Mesenchymal stem cell (in vitro differentiated cells and primary cell): ENCODE results near the gene NOBOX.

Experiments
- DNase-seq: peaks from one replicate; pipeline ENCODE4 v3.0.0-alpha.2; 2013
- H2AFZ ChIP-seq: one replicate; pipeline ENCODE4 v1.6.1; 2013; ENCODE audit warnings: low read depth, mild to moderate bottlenecking, control low read depth, inconsistent platforms, low read length, moderate library complexity
- H2AK5ac ChIP-seq: 2 replicates; pipeline ENCODE4 v1.6.1; 2013; ENCODE audit warnings: low read length, moderate library complexity, mild to moderate bottlenecking, inconsistent platforms; ENCODE audit not compliant: severe bottlenecking
- H2BK120ac ChIP-seq: one replicate; pipeline ENCODE4 v1.6.1; 2013; ENCODE audit warnings: low read depth, mild to moderate bottlenecking, inconsistent platforms, low read length, moderate library complexity
- H2BK12ac ChIP-seq, 2 experiments: one replicate each; pipeline ENCODE4 v1.6.1; 2013; ENCODE audit warnings: inconsistent platforms in 2 of 2, low read length in 2 of 2, mild to moderate bottlenecking in 2 of 2, moderate library complexity in 2 of 2, control low read depth in 1 of 2
- H2BK15ac ChIP-seq: one replicate; pipeline ENCODE4 v1.6.1; 2013; ENCODE audit warnings: mild to moderate bottlenecking, low read depth, inconsistent platforms; ENCODE audit not compliant: poor library complexity, severe bottlenecking
- H2BK5ac ChIP-seq: 2 replicates; pipeline ENCODE4 v1.6.1; 2013; ENCODE audit warnings: low read depth, mild to moderate bottlenecking, low read length, control low read depth, inconsistent platforms; ENCODE audit not compliant: poor library complexity, severe bottlenecking
- H3K14ac ChIP-seq, 2 experiments: one replicate each; pipeline ENCODE4 v1.6.1; 2013; ENCODE audit warnings: inconsistent platforms in 2 of 2, low read length in 2 of 2, control low read depth in 1 of 2, mild to moderate bottlenecking in 1 of 2, moderate library complexity in 1 of 2
- H3K18ac ChIP-seq, 2 experiments: one replicate each; pipeline ENCODE4 v1.6.1; 2013; ENCODE audit warnings: inconsistent platforms in 2 of 2, low read length in 2 of 2, control low read depth in 1 of 2, low read depth in 1 of 2, mild to moderate bottlenecking in 1 of 2
- H3K23ac ChIP-seq, 2 experiments: one replicate each; pipeline ENCODE4 v1.6.1; 2013; ENCODE audit warnings: inconsistent platforms in 2 of 2, low read length in 2 of 2, mild to moderate bottlenecking in 2 of 2, moderate library complexity in 2 of 2, control low read depth in 1 of 2
- H3K27ac ChIP-seq: 2 replicates; pipeline ENCODE4 v1.5.1; 2013; ENCODE audit warnings: mild to moderate bottlenecking, moderate library complexity, low read length, control low read depth, inconsistent platforms; ENCODE audit not compliant: poor library complexity, severe bottlenecking
- H3K27me3 ChIP-seq, 2 experiments: 2 replicates each; pipeline versions ENCODE4 v1.6.1 to v1.7.0; 2013; ENCODE audit warnings: low read length in 2 of 2, mild to moderate bottlenecking in 2 of 2, moderate library complexity in 2 of 2, control low read depth in 1 of 2, inconsistent platforms in 1 of 2; ENCODE audit not compliant: control insufficient read depth in 1 of 2, insufficient read depth in 1 of 2
- H3K36me3 ChIP-seq, 2 experiments: 2 replicates each; pipeline versions ENCODE4 v1.6.1 to v1.7.0; 2013; ENCODE audit warnings: low read length in 2 of 2, control low read depth in 1 of 2, inconsistent platforms in 1 of 2, low read depth in 1 of 2, mild to moderate bottlenecking in 1 of 2; ENCODE audit not compliant: insufficient read depth in 2 of 2, control insufficient read depth in 1 of 2
- H3K4ac ChIP-seq, 2 experiments: one replicate each; pipeline ENCODE4 v1.6.1; 2013; ENCODE audit warnings: inconsistent platforms in 2 of 2, low read length in 2 of 2, mild to moderate bottlenecking in 2 of 2, moderate library complexity in 2 of 2, control low read depth in 1 of 2, low read depth in 1 of 2
- H3K4me1 ChIP-seq: 2 replicates; pipeline ENCODE4 v1.6.1; 2013; ENCODE audit warnings: low read depth, low read length, control low read depth; ENCODE audit not compliant: control insufficient read depth, insufficient read depth
- H3K4me2 ChIP-seq: 2 replicates; pipeline ENCODE4 v1.6.1; 2013; ENCODE audit warnings: low read length, mild to moderate bottlenecking, inconsistent platforms; ENCODE audit not compliant: poor library complexity, severe bottlenecking
- H3K4me3 ChIP-seq, 2 experiments: 2 replicates each; pipeline versions ENCODE4 v1.5.1 to v1.7.0; 2013; ENCODE audit warnings: low read length in 2 of 2, mild to moderate bottlenecking in 2 of 2, control low read depth in 1 of 2, low read depth in 1 of 2; ENCODE audit not compliant: insufficient read depth in 1 of 2
- H3K79me1 ChIP-seq: replicated peaks from 2 replicates; pipeline ENCODE4 v1.6.1; 2013; ENCODE audit warnings: mild to moderate bottlenecking, control low read depth, low read length, inconsistent platforms; ENCODE audit not compliant: poor library complexity, severe bottlenecking
- H3K9ac ChIP-seq: 2 replicates; pipeline ENCODE4 v1.7.0; 2013; ENCODE audit warnings: mild to moderate bottlenecking, low read length, moderate library complexity
- H3K9me3 ChIP-seq: 2 replicates; pipeline ENCODE4 v1.7.0; 2013; ENCODE audit warnings: mild to moderate bottlenecking, low read length; ENCODE audit not compliant: control insufficient read depth
- H4K8ac ChIP-seq: one replicate; pipeline ENCODE4 v1.6.1; 2013; ENCODE audit warnings: inconsistent platforms, mild to moderate bottlenecking, low read length, moderate library complexity
- H4K91ac ChIP-seq: one replicate; pipeline ENCODE4 v1.6.1; 2013; ENCODE audit warnings: mild to moderate bottlenecking, low read length, inconsistent platforms
- WGBS: methylation state at CpG from one replicate; pipeline ENCODE4 v1.1.7; 2013; ENCODE audit warnings: mixed read lengths; 5-methylcytosine and 5-hydroxymethylcytosine counted together

The NOBOX gene

DNA sequence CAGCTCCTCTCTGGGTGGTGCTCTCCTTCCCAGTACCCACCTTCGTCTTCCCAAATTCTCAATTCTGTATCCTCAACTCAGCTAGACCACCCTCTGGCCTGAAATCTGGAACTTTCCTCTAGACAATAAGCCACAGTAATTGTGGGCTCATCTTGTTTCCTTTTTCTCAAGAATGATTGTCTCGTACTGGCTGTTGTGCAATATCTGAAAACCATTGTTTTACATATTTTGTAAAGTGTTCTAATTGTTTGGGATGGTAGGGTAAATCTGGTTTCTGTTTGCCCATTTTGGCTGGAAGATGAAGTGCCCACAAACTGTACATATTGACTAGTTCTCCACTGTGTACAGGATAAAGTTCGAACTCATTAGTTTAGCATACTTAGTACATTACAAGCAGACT lies 11.3 kb upstream of the NOBOX start:
- Histone ChIP-seq H3K36me3 (no peaks in the 10 kb centered on the region), H2BK15ac (no peak overlapping the region), H3K4me1 (no peaks in the 10 kb centered on the region), H4K8ac (no peak overlapping the region), H4K91ac (no peak overlapping the region), H3K14ac (no peak overlapping the region), H3K27me3 (peaks cover 9 to 16% of the 10 kb centered on the region in 2 experiments), H3K4ac (no peak overlapping the region), H2AK5ac (no peak overlapping the region), H3K23ac (no peak overlapping the region), H2AFZ (no peak overlapping the region), H3K79me1 (no peaks in the 10 kb centered on the region), H2BK5ac (no peak overlapping the region), H3K9ac (no peak overlapping the region), H3K18ac (no peak overlapping the region), H3K9me3 (no peaks in the 10 kb centered on the region), H3K4me2 (no peak overlapping the region), H2BK12ac (no peak overlapping the region), H2BK120ac (no peak overlapping the region), H3K27ac (no peak overlapping the region), H3K4me3 (no peak overlapping the region)
- WGBS, result 71% methylated on average over 3 of the region's 3 CpGs
- DNase-seq, result no peak

GRCh38 chr7:144410441-144410840 lies 6.9 kb upstream of the NOBOX start:
- H3K9me3 ChIP-seq, result no peaks in the 10 kb centered on the region
- no peak overlapping the region for H3K27ac ChIP-seq
- no peak overlapping the region for H4K91ac ChIP-seq
- no peak overlapping the region for H4K8ac ChIP-seq
- no peak overlapping the region for H3K4ac ChIP-seq
- H3K4me3 ChIP-seq, result no peak overlapping the region
- no peak overlapping the region for H3K9ac ChIP-seq
- no peak for DNase-seq
- H2BK12ac ChIP-seq, result no peak overlapping the region
- H3K36me3 ChIP-seq, result no peaks in the 10 kb centered on the region
- no peak overlapping the region for H2AK5ac ChIP-seq
- H3K18ac ChIP-seq, result no peak overlapping the region
- no peak overlapping the region for H2BK120ac ChIP-seq
- 46% methylated on average over 4 of the region's 4 CpGs for WGBS
- no peak overlapping the region for H3K4me2 ChIP-seq
- no peak overlapping the region for H2BK15ac ChIP-seq
- H3K79me1 ChIP-seq, result no peaks in the 10 kb centered on the region
- H2BK5ac ChIP-seq, result no peak overlapping the region
- no peak overlapping the region for H3K14ac ChIP-seq
- H3K4me1 ChIP-seq, result peaks cover 3% of the 10 kb centered on the region
- no peak overlapping the region for H2AFZ ChIP-seq
- peaks cover 12% of the 10 kb centered on the region in 2 experiments for H3K27me3 ChIP-seq
- no peak overlapping the region for H3K23ac ChIP-seq

- H3K4ac ChIP-seq, result no peak overlapping the region
- no peak overlapping the region for H3K4me3 ChIP-seq
- no peak for DNase-seq
- peaks cover 6% of the 10 kb centered on the region for H3K4me1 ChIP-seq
- no peaks in the 10 kb centered on the region for H3K79me1 ChIP-seq
- peaks cover 12% of the 10 kb centered on the region in 2 experiments for H3K27me3 ChIP-seq
- H4K8ac ChIP-seq, result no peak overlapping the region
- no peak overlapping the region for H2BK120ac ChIP-seq
- no peak overlapping the region for H3K9ac ChIP-seq
- H3K9me3 ChIP-seq, result no peaks in the 10 kb centered on the region
- H3K36me3 ChIP-seq, result no peaks in the 10 kb centered on the region
- no peak overlapping the region for H3K4me2 ChIP-seq
- H2AK5ac ChIP-seq, result no peak overlapping the region
- no peak overlapping the region for H2BK5ac ChIP-seq
- no peak overlapping the region for H3K14ac ChIP-seq
- no peak overlapping the region for H4K91ac ChIP-seq
- H3K27ac ChIP-seq, result no peak overlapping the region
- H3K18ac ChIP-seq, result no peak overlapping the region
- H2BK12ac ChIP-seq, result no peak overlapping the region
- 71% methylated on average over 2 of the region's 3 CpGs for WGBS
- H2BK15ac ChIP-seq, result no peak overlapping the region
- H3K23ac ChIP-seq, result no peak overlapping the region
- no peak overlapping the region for H2AFZ ChIP-seq
Observed at GRCh38 chr7:144408121-144408520, 4.6 kb upstream of the NOBOX start.

DNA sequence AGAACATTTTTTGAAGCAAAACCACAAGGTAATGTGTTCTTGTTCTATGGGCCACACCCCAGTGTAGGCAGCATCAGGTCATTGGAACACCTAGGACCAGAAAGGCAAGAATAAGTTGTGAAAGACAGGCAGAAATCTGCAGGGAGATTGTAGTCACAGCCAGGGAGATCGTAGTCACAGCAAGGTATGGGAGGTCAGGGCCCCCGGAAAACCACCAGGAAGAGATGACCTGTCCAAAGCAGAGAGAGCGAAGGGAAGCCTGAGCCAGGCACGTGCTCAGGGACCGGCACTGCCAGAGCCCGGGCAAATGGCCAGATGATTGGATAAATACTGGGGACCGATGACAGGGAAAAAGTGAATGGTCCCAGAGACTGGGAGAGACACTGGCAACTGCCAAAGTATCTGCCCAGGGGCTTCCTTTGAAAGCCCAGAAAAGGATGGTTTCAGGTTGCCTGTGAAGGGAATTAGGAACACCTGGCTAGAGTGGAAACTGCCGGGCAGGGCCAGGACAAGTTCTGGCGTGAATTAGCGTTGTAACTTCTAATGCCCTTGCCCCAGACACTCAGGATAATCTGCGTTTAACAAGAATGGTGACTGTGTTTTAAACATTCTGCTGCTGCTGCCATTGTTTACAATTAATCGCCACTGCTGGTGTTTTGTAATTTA lies 3.9 kb upstream of the NOBOX start:
- H2BK120ac ChIP-seq, result no peak overlapping the region
- no peaks in the 10 kb centered on the region for H3K36me3 ChIP-seq
- H2AFZ ChIP-seq, result no peak overlapping the region
- H2BK5ac ChIP-seq, result no peak overlapping the region
- no peak overlapping the region for H2BK12ac ChIP-seq
- DNase-seq, result no peak
- H3K4ac ChIP-seq, result no peak overlapping the region
- H3K4me1 ChIP-seq, result peaks cover 6% of the 10 kb centered on the region
- H2AK5ac ChIP-seq, result no peak overlapping the region
- no peak overlapping the region for H3K14ac ChIP-seq
- H3K4me2 ChIP-seq, result no peak overlapping the region
- no peaks in the 10 kb centered on the region for H3K79me1 ChIP-seq
- no peak overlapping the region for H4K91ac ChIP-seq
- WGBS, result 67% methylated on average over 11 of the region's 12 CpGs
- H3K27ac ChIP-seq, result no peak overlapping the region
- no peak overlapping the region for H3K23ac ChIP-seq
- H4K8ac ChIP-seq, result no peak overlapping the region
- no peak overlapping the region for H3K9ac ChIP-seq
- no peak overlapping the region for H3K4me3 ChIP-seq
- no peaks in the 10 kb centered on the region for H3K9me3 ChIP-seq
- peaks cover 12% of the 10 kb centered on the region in 2 experiments for H3K27me3 ChIP-seq
- H3K18ac ChIP-seq, result no peak overlapping the region
- H2BK15ac ChIP-seq, result no peak overlapping the region
